Neural crest cell (in vitro differentiated cells): ENCODE data around the gene INAFM2. TPM values are rescaled to one million over a fixed set of nuclear protein-coding genes. Genes with fewer than 3 reads are reported as not detected.
A peak's percentile ranks its signal among the peaks of the same experiment; 100 is the strongest.

ENCODE experiments used
- DNase-seq: peaks from one replicate; pipeline ENCODE4 v3.0.0; 2021; ENCODE audit warnings: low read depth, mixed read lengths, low spot score
- H3K27ac Mint-ChIP-seq: one replicate; pipeline ENCODE4 v1.8.0; 2021; ENCODE audit warnings: mild to moderate bottlenecking, mixed read lengths; ENCODE audit not compliant: unreplicated experiment
- H3K27me3 Mint-ChIP-seq: 2 replicates; pipeline ENCODE4 v1.8.0; 2021; ENCODE audit warnings: low read depth, mild to moderate bottlenecking, mixed read lengths
- H3K36me3 Mint-ChIP-seq: 2 replicates; pipeline ENCODE4 v1.8.0; 2021; ENCODE audit warnings: low read depth, mild to moderate bottlenecking, mixed read lengths
- H3K4me1 Mint-ChIP-seq: 2 replicates; pipeline ENCODE4 v1.8.0; 2021; ENCODE audit warnings: mixed read lengths
- H3K4me3 Mint-ChIP-seq: one replicate; pipeline ENCODE4 v1.8.0; 2021; ENCODE audit warnings: mild to moderate bottlenecking, mixed read lengths
- H3K9me3 Mint-ChIP-seq: 2 replicates; pipeline ENCODE4 v1.8.0; 2021; ENCODE audit warnings: mixed read lengths
- CTCF ChIP-seq: fragments of 200-600 bp; sonication (generic); conservative IDR thresholded peaks from 2 replicates; pipeline ENCODE4 v1.5.0; 2021; ENCODE audit warnings: antibody characterized with exemption, mild to moderate bottlenecking
- total RNA-seq: library from RNA; stranded (reverse); gene quantifications from 2 replicates; pipeline ENCODE4 v1.2.1, GENCODE V29; 2021

Gene INAFM2
- total RNA-seq, 1 donor from 2014 or later, result 27.5 TPM

GRCh38 chr15:40313531-40314398, 9.7 kb upstream of the INAFM2 start:
- Mint-ChIP-seq H3K4me1 (peaks cover 9% of the 10 kb centered on the region), H3K9me3 (no peaks in the 10 kb centered on the region), H3K36me3 (no peaks in the 10 kb centered on the region), H3K27ac (peak overlapping the region; percentile 29), H3K4me3 (no peak overlapping the region), H3K27me3 (peaks cover 75% of the 10 kb centered on the region)
- TF ChIP-seq CTCF, result no peak
- DNase-seq, result no peak

- Mint-ChIP-seq H3K4me1 (peaks cover 4% of the 10 kb centered on the region), H3K36me3 (no peaks in the 10 kb centered on the region), H3K27me3 (peaks cover 75% of the 10 kb centered on the region), H3K4me3 (no peak overlapping the region), H3K9me3 (no peaks in the 10 kb centered on the region), H3K27ac (no peak overlapping the region)
- no peak for TF ChIP-seq CTCF
- no peak for DNase-seq
Measured at GRCh38 chr15:40314723-40315276, 8.7 kb upstream of the INAFM2 start.

DNA sequence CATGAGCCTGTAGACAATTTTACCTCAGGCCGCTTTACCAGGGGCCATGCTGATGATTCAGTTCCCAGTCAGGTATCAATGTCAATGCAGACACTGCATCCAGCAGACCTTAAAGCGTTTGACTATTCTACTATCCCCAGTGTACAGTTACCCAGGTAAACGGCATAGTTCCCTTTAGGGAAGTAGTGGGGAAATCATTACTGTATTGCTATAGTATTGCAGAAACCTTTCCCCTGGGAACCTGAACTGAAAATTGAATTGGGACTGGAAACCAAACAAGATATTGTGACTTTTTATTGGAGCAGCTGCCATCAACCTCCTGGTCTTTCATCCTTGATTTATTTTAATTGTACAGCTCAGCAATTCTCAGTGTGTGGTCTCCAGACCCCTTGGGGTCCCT, 6.6 kb upstream of the INAFM2 start:
- no peak for TF ChIP-seq CTCF
- Mint-ChIP-seq H3K27ac (no peak overlapping the region), H3K4me1 (peaks cover 6% of the 10 kb centered on the region), H3K36me3 (no peaks in the 10 kb centered on the region), H3K9me3 (no peaks in the 10 kb centered on the region), H3K4me3 (no peak overlapping the region), H3K27me3 (peaks cover 69% of the 10 kb centered on the region)
- no peak for DNase-seq

- H3K27me3 Mint-ChIP-seq, result peaks cover 68% of the 10 kb centered on the region
- no peak for TF ChIP-seq CTCF
- H3K4me3 Mint-ChIP-seq, result no peak overlapping the region
- no peaks in the 10 kb centered on the region for H3K36me3 Mint-ChIP-seq
- H3K9me3 Mint-ChIP-seq, result no peaks in the 10 kb centered on the region
- peaks cover 6% of the 10 kb centered on the region for H3K4me1 Mint-ChIP-seq
- no peak overlapping the region for H3K27ac Mint-ChIP-seq
- DNase-seq, result no peak
Measured at GRCh38 chr15:40317580-40317979, 5.9 kb upstream of the INAFM2 start.

- H3K36me3 Mint-ChIP-seq, result no peaks in the 10 kb centered on the region
Measured at GRCh38 chr15:40320409-40320808, 3.1 kb upstream of the INAFM2 start.

More at GRCh38 chr15:40320409-40320808, 3.1 kb upstream of the INAFM2 start:
- DNase-seq, result no peak
- Mint-ChIP-seq H3K27me3 (peaks cover 51% of the 10 kb centered on the region), H3K4me3 (no peak overlapping the region), H3K9me3 (no peaks in the 10 kb centered on the region), H3K4me1 (peaks cover 17% of the 10 kb centered on the region), H3K27ac (no peak overlapping the region)
- no peak for TF ChIP-seq CTCF
